Brain pericyte (primary cell): ENCODE data around the gene SEZ6L.

Source experiments
- DNase-seq: peaks from one replicate; pipeline ENCODE4 v3.0.0-alpha.2; 2012; ENCODE audit warnings: low read depth, low spot score

SEZ6L gene

DNA sequence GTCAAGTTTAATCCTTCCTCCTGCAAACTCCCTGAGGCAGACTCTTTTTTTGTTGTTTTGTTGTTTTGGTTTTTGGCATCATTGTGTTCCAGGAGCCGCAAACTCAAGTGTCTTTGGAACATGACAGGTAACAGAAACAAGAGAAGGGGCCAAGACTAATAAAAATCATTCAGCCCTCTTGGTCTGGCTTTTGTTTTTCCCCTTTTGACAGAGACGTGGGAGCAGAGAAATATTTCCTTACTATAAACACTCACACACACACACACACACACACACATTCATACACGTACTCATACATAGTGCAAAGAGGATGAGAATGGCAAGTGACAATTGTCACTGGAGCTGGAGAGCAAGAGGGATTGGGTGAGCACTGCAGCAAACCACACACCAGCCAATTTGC is 249.4 kb downstream of the SEZ6L start:
- no peak for DNase-seq

DNA sequence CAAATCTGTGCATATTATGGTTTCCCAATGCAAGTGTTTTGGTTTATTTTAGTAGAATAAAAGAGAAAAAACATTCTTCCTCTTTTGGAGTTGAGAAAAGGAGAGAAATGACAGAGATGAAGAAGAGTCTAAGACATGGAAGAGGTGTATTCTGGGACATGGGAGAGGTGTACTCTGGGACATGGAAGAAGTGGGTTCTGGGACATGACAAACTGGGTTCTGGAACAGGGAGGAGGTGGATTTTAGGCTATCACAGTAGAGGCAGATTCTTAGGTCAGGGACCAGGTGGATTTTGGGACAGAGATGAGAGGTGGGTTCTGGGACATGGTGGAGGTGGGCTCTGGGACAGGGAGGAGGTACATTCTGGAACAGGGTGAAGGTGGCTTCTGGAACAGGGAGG is 257.7 kb downstream of the SEZ6L start:
- DNase-seq = no peak

DNA sequence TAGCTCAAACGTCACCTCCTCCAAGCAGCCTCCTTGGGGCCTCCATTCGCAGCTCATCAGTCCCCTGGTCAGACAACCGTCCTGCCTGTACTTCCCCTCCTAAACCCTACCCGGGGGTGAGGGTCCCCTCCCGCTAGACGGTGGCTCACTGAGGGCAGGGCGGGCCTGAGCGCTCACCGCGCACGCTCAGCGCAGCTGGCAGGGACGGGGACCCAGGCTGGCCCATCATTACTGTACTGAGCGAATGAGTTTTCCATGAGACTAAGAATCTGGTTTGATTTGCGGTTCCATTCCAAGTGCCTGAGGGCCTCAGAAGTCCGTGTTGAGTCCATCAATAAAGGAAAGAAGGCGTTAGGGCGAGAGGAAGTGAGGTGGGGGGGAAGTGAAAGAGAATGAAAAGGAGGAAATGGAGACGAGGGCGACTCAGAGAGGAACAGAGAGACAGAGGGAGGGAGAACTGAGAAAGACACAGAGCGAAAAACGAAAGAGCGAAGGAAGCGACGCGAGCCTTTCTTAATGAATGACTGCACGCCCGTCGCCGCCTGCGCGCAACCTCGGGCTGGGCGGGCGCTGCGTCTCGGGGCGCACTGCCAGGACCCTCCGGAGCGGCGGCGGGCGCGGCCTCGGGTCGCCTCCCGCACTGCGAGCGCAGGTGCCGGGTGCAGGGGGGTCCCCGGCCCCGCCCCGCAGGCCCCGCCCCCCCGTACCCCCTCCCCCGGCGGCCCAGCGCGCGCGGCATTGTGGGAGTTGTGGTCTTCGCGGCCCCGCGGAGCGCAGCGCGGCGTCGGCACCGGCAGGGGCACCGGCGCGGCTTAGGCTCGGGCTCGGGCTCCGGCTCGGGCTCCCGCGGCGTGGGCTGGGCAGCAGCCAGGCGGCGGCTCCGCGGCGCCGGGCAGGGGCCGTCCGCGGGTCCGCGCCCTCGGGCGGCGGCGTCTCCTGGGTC is 259.5 kb downstream of the SEZ6L start, which contains the start of gene ASPHD2:
Gene ASPHD2 (plus strand): TSS at position 746 of the 943 bp plus-strand sequence. CDS start 4,356 bp downstream, outside the sequence.
- DNase-seq = no peak

DNA sequence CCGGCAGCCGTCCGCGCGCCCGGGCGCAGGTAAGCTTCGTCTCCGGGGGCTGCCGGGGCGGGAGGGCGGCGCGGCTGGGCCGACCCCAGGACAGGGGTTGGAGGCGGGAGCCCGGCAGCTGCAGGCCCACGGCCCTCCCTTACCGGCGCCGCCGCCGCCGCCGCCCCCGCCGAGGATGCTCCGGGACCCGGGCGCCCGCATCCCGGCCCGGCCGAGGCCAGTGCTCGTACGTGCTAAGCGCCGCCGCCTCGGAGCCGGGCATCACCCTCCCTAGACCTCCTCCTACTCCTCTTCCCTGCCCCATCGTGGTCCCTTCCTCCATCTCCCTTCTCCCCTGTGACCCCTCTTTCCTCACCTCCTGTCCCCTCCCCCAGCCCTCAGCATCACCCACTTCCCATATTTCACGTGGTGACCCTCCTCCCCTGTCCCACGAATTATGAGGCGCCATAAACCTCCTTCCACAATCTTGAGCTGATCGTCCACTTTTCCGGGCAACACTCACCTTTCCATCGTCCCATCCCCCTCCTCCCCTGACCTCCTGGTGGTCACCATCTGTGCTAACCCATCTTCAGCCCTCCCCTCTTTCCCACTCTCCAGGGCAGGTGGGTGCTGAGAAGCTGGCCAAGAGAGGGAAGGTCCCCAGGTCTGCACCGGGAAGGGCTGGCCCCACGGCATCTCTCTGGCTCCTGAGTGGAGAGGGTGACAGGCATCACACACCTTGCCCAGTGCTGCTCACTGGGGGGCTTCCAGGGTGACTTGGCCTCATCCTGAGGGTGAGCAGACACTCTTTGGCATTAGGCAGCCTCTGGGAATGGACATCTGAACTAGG is 260.4 kb downstream of the SEZ6L start:
- DNase-seq = no peak

DNA sequence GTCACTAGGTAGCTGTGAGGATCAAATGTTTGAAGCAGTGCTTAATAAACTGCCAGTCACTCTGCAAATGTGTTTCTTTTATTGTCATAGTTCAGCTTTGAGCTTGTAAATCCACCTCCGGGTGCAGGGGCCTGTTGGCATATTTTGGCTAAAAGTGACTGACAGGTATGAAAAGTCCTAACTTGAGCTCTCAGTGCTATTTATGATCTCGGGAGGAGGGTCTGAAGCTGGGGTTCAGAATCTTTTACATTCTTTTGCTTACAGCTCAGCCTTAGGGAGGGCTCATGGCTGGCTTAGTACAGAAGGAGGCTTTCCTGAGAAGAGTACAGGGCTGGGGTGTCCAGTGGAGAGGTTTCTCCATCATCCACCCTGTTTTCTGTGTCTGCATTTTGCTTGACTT is 261.3 kb downstream of the SEZ6L start:
- no peak for DNase-seq

DNA sequence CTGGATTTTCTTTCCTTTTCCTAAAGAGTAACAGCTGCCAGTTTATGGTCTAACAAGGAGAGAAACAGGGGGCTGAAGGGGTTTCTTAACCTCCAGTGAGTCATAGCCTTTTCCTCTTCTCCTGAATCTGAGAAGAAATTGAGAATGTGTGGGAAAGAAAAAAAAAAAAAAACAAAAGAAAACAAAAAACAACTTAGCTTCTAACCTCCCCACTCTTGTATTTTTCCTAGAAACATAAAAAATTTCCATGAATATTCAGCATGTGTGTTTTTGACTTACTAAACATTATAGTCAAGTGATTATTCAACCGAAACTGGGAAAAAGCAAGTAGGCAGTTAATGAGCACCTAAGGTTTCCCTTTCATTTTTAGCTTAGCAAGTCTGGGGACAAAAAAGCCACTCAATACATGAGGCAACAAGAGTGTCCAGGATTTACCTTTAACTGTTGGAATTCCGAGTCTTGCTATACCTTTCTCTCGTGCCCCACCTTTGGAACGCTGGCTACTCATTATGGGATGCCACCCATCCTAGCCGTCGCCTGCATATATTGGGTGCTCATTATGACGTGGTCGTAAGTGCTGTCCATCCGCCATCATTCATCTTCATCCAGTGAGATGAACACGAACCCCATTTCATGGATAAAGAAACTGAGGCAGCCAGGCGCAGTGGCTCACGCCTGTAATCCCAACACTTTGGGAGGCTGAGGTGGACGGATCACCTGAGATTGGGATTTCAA is 262.2 kb downstream of the SEZ6L start:
- no peak for DNase-seq

DNA sequence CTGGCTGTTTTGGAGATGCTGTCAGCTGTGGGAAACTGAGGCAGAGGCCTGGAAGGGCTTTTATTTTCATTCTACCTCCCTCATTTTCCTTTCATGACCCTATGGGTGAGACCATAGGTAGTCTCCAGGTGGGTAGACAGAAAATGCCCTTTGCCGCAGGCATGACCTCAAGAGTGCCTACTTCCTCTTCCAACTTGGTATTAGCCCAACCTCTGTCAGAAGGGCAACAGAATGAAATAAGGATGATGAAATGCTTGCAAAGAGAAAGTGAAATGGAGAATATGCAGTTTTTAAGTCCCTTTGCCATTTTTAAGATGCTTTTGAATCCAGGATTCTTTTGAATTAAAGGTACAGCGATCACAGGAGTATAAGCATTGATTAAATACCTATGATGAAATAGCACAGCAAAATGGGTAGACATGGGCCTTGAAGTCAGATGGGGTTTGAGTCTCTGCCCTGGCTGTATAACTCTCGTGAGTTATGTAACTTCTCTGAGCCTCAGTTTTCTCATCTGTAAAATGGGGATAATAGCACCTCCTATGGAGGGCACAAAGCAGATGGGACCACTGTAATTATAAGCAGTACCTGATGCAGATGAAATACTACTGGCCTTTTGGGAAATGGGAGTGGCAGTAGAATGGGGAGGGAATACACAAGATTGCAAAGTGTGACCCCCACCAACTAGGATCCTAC is 263.5 kb downstream of the SEZ6L start:
- DNase-seq = no peak
